ENCODE results near the gene ERC1. TPM values are rescaled to one million over a fixed set of nuclear protein-coding genes. Genes with fewer than 3 reads are reported as not detected.

The ERC1 gene
- total and polyA plus RNA-seq, 9 of the 15 experiments (the other 6 are each of a cell fraction or from before 2014, with no cell fraction given) = 0.74 to 11.8 (median 4.8) TPM

GRCh38 chr12:1434296-1434955, 443.4 kb downstream of the ERC1 start:
- no TSS peak for BruUV-seq (replicated peaks)
- H4K20me1 ChIP-seq (replicated peaks; ENCODE audit: control insufficient read depth, insufficient read depth, low read length) = no peaks in the 10 kb centered on the region
- in situ Hi-C loops (cut with MboI) (no loop called here), intact Hi-C loops (cut with micrococcal nuclease) (no loop called here)
- ChIA-PET CTCF (ENCODE audit: low intra/inter-chr PET ratio) (interaction anchor here (0.6 kb wide), 1 partner anchor 196 kb away, joined by 3 read pairs; no protein-coding TSS in a partner anchor), POLR2A (interaction anchor here (1.0 kb wide), 1 partner anchor 18 kb away, joined by 3 read pairs; no protein-coding TSS in a partner anchor)
- no peaks in the 10 kb centered on the region for H3K9me1 ChIP-seq (ENCODE audit: control insufficient read depth, insufficient read depth, low read length)
- H2AFZ ChIP-seq (ENCODE audit: low read depth, low read length) = no peak overlapping the region
- ATAC-seq (no peak), DNase-seq (ENCODE audit: extremely low read depth in 1 of 4, low spot score in 3 of 4) (no peak), FAIRE-seq (no peak)
- TF ChIP-seq ZC3H4 (CRISPR knock-in tag; IDR thresholded peaks at IDR 0.05; ENCODE audit: borderline replicate concordance) (no peak), ZNF444 (CRISPR knock-in tag; IDR thresholded peaks at IDR 0.05) (no peak), MLLT1 (IDR thresholded peaks at IDR 0.05) (no peak), RBFOX2 (IDR thresholded peaks at IDR 0.05; ENCODE audit: low read depth, low read length) (no peak), MAFK (IDR thresholded peaks at IDR 0.05; ENCODE audit: low read length) (no peak), ZNF778 (CRISPR knock-in tag; IDR thresholded peaks at IDR 0.05) (no peak), TEAD1 (CRISPR knock-in tag; IDR thresholded peaks at IDR 0.05) (no peak), POLR2H (tag; IDR thresholded peaks at IDR 0.05; ENCODE audit: low read depth) (no peak), NFATC3 (IDR thresholded peaks at IDR 0.05) (no peak), RBM34 (IDR thresholded peaks at IDR 0.05; ENCODE audit: borderline replicate concordance, insufficient read depth, low read length) (no peak), NKRF (IDR thresholded peaks at IDR 0.05; ENCODE audit: borderline replicate concordance) (no peak), POLR3A (IDR thresholded peaks at IDR 0.05; ENCODE audit: borderline replicate concordance, extremely low read depth, insufficient read depth, insufficient read length) (no peak)
- H3K27ac ChIP-seq (ENCODE audit: extremely low read depth, low read depth, low read length) = no peak overlapping the region
- no peak overlapping the region for H3K4me3 ChIP-seq
- H3K9ac ChIP-seq (ENCODE audit: insufficient read depth in 1 of 2, low read depth in 2 of 2, low read length in 2 of 2) = no peak overlapping the region
- no peaks in the 10 kb centered on the region for H3K9me3 ChIP-seq (replicated peaks; ENCODE audit: control insufficient read depth, insufficient read depth, low read depth, low read length)
- H3K36me3 ChIP-seq (ENCODE audit: control insufficient read depth, insufficient read depth, low read length) = no peaks in the 10 kb centered on the region
- H3K27me3 ChIP-seq (ENCODE audit: control insufficient read depth in 2 of 2, insufficient read depth in 2 of 2, low read length in 2 of 2) = no peaks in the 10 kb centered on the region
- peaks cover 0 to 29% of the 10 kb centered on the region in 2 experiments; a peak in 3 of 5 replicates for H3K4me1 ChIP-seq (replicated peaks in 1 of 2; ENCODE audit: control insufficient read depth in 2 of 2, insufficient read depth in 2 of 2, low read length in 2 of 2)
- H3K79me2 ChIP-seq (ENCODE audit: control insufficient read depth, insufficient read depth, low read length) = no peaks in the 10 kb centered on the region
- WGBS (ENCODE audit: insufficient coverage, low coverage, missing lambda C conversion rate) = 77% methylated on average over 14 of the region's 14 CpGs
- H3K4me2 ChIP-seq (ENCODE audit: insufficient read depth, low read length) = no peak overlapping the region

Measured in K562 (cell line).